ENCODE measurements around the gene ADARB1.

DNA sequence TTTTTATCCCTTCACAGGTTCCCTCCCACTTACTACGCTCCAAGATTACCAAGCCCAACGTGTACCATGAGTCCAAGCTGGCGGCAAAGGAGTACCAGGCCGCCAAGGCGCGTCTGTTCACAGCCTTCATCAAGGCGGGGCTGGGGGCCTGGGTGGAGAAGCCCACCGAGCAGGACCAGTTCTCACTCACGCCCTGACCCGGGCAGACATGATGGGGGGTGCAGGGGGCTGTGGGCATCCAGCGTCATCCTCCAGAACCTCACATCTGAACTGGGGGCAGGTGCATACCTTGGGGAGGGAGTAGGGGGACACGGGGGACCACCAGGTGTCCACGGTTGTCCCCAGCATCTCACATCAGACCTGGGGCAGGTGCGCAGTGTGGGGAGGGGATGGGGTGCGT is 147.6 kb downstream of the ADARB1 start:
- TF ChIP-seq EZH2 (IDR thresholded peaks at IDR 0.05; ENCODE audit: low read length, unreplicated experiment) = no peak
- TF ChIP-seq, protein P1, sequence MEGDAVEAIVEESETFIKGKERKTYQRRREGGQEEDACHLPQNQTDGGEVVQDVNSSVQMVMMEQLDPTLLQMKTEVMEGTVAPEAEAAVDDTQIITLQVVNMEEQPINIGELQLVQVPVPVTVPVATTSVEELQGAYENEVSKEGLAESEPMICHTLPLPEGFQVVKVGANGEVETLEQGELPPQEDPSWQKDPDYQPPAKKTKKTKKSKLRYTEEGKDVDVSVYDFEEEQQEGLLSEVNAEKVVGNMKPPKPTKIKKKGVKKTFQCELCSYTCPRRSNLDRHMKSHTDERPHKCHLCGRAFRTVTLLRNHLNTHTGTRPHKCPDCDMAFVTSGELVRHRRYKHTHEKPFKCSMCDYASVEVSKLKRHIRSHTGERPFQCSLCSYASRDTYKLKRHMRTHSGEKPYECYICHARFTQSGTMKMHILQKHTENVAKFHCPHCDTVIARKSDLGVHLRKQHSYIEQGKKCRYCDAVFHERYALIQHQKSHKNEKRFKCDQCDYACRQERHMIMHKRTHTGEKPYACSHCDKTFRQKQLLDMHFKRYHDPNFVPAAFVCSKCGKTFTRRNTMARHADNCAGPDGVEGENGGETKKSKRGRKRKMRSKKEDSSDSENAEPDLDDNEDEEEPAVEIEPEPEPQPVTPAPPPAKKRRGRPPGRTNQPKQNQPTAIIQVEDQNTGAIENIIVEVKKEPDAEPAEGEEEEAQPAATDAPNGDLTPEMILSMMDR (conservative IDR thresholded peaks at IDR 0.05; ENCODE audit: low read depth, low read length) = no peak
- TF ChIP-seq EZH2phosphoT487 (IDR thresholded peaks at IDR 0.05; ENCODE audit: borderline replicate concordance, low read length) = no peak

All from PC-3 (cell line).